OCI-M2 (cell line): Measurements from ENCODE around the gene PRRT1.

ENCODE experiments used
- DNase-seq: peaks from one replicate; lab custom pipeline; 2025; ENCODE audit not compliant: unreplicated experiment; lab: John Stamatoyannopoulos, UW

Gene PRRT1

GRCh38 chr6:32175711-32176475 is 24.2 kb upstream of the PRRT1 start, which contains the start of gene AGPAT1:
AGPAT1 (minus strand) TSS chr6:32176084; CDS start chr6:32171496, 4,588 bp downstream.
- peak; percentile 92 for DNase-seq

GRCh38 chr6:32175322-32175710 is 23.6 kb upstream of the PRRT1 start:
- DNase-seq, result no peak

GRCh38 chr6:32174416-32174815 is 22.7 kb upstream of the PRRT1 start:
- DNase-seq, result no peak

GRCh38 chr6:32173051-32173727 is 21.4 kb upstream of the PRRT1 start:
- DNase-seq, result no peak

- DNase-seq, result no peak
Measured at GRCh38 chr6:32171234-32171633, 19.5 kb upstream of the PRRT1 start.

GRCh38 chr6:32170294-32170693 is 18.6 kb upstream of the PRRT1 start:
- DNase-seq, result no peak

GRCh38 chr6:32168807-32169591 is 17.3 kb upstream of the PRRT1 start:
- no peak for DNase-seq

GRCh38 chr6:32168350-32168749 is 16.6 kb upstream of the PRRT1 start:
- DNase-seq, result no peak

- DNase-seq, result peak; percentile 73
Measured at GRCh38 chr6:32167761-32168262, 16.1 kb upstream of the PRRT1 start.

GRCh38 chr6:32167154-32167760 is 15.5 kb upstream of the PRRT1 start:
- no peak for DNase-seq

- DNase-seq, result no peak
Measured at GRCh38 chr6:32166411-32167061, 14.8 kb upstream of the PRRT1 start.

GRCh38 chr6:32164295-32164694 is 12.6 kb upstream of the PRRT1 start, which contains the start of gene EGFL8:
EGFL8 (plus strand) TSS chr6:32164595; CDS start chr6:32166166, 1,571 bp downstream.
- DNase-seq, result no peak

GRCh38 chr6:32163559-32164258 is 12.0 kb upstream of the PRRT1 start:
- DNase-seq, result no peak

GRCh38 chr6:32158052-32158451 is 6.3 kb upstream of the PRRT1 start:
- DNase-seq, result no peak

- no peak for DNase-seq
Measured at GRCh38 chr6:32156891-32157290, 5.2 kb upstream of the PRRT1 start.

GRCh38 chr6:32154514-32155161 is 2.9 kb upstream of the PRRT1 start:
- no peak for DNase-seq

GRCh38 chr6:32153564-32154513 is 2.1 kb upstream of the PRRT1 start, which contains the start of gene PPT2:
PPT2 (plus strand) TSS chr6:32154141; CDS start chr6:32154595, 454 bp downstream.
- peak; percentile 59 for DNase-seq
